ENCODE data around the gene ST7. TPM values are rescaled to one million over a fixed set of nuclear protein-coding genes. Genes with fewer than 3 reads are reported as not detected.

ST7 gene
- polyA plus RNA-seq, 1 donor: 13.2 TPM

DNA sequence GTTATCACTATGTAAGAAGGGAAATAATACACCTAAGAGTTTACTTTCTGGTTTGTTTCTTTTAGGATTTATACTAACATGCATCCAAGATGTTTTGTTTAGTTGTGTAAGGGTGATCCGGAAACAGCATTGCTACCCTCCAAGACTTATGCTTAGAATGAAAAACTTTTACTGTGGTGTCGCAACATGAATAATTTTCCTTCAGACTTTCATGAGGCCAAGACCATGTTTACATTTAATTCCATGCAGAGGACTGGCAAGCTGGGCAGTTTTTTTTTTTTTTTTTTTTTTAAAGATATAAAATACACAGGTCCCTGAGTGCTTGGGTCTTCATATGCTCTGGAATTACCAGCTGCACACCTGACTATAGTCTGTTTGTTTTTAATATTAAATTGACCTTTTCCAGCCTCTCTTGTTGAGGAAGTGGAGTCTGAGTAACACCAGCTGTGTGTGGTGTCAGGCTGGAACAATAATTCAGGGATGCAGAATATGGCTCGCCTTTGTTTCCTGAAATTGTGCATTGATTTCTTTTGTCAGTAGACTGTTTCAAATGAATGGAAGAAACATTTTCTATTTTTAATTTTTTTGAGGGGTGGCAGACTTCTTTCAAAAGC is 81.7 kb downstream of the ST7 start:
- no peak for DNase-seq

DNA sequence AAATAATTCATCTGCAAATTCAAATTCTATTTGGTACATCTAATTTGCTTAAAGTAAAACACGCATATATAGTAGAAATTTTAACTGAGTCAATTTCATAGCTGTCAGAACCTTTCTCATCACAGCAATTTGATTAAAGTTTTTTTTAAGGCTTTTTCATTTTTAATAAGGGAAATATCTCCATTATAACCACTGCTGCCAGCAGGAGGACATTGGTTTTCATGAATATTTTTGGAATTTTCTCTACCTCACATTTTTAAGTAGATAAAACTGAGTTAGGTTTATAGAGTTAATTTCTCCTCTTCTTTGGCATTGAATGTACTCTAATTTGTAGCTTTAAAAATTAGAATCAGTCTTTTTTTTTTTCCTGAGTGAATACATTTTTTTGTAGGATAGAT is 82.2 kb downstream of the ST7 start:
- DNase-seq: no peak

DNA sequence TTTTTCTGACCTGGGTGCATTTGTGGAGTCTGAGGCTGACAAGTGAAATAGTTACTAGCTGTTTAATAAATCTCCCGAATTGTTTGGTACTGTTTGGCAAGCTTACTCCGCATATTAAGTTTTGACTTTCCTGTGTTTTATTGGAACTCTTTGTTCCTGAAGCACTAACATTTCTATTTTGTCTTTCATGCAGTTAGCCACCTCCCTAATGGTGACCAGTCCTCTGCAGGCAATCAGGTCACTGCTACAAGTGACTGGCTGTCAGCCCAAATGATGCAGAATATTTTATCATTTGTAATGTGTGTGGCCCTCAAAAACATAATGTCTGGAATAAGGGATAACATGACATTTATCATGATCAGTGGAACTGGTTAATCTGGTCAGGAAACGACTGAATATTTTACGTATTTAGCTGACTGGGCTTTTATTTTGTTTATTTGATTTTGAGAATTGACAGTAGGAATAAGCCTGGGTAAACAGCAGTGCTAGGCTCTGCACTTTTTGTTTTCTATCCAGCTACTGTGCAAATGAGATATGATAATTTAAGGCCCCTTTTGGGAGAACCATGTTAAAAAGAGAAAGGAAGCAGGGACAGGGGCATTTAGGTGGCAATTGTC is 82.9 kb downstream of the ST7 start:
- DNase-seq: no peak

DNA sequence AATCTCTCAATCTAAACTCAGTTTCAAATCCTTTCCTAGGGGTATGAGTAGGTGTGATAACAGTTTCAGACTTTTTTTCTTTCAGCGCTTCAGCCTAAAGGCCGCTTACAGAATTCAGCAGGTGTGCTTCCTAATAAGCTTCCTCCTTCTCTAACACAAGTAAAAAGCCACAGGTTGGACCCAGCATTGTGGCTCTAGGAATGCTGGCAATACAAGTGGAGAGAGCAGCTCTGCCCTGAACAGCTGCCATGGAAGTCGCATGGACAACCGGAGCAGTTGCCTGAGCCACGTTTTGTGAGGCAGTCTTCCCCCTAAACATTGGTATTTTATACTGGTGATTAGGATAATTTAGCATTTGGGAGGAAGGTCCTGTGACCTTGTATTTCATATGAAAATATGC is 83.5 kb downstream of the ST7 start:
- no peak for DNase-seq

DNA sequence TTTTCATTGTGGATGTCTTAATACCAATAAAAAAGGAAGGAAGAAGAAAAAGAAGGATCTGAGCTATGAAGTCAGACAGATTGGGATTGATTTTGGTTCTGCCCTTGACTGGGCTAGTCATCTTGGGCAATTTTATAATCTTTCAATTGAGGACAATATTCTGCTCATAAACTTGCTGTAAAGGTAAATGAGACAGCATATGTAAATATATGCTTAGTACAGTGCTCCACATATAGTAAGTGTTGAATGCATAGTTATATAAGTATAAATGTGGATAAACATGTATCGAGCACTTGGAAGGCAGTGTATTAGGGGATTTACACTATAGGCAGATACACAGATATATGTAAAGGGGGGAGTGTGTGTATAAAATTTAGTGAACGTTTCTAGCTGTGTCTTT is 85.1 kb downstream of the ST7 start:
- no peak for DNase-seq

DNA sequence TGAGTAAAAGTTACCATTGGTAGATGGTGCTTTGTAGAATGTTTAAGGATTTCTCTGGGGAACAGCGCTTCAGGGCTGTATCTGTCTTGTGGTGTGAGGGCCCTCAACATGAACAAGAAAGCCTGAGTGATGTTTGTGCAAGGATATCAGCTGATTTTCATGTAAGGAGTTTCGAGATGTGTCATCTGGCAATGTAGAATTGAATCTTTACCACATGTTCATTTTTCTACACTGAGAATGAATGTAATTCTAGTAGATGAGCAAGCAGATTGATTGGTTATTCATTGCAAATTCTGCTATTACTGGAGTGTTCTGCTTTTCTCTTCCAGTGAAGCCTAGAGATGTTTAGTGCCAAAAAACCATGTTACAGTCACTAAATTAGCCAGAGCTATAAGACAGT is 87.7 kb downstream of the ST7 start:
- no peak for DNase-seq

DNA sequence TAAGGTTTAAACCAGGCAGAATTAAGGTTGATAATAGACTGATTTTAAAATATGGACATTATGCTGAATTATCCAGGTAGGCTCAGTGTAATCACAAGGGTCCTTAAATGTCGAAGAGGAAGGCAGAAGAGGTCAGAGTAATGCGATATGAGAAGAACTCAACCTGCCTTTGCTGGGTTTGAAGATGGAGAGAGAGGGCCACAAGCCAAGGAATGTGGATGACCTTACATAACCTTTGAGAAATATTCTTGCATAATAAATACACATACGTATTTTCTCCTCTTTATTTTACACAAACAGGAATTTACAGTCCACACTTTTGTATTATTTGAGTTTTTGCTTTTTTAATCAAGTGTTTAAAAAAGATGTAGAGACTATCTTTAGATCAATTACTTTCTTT is 88.5 kb downstream of the ST7 start:
- no peak for DNase-seq

DNA sequence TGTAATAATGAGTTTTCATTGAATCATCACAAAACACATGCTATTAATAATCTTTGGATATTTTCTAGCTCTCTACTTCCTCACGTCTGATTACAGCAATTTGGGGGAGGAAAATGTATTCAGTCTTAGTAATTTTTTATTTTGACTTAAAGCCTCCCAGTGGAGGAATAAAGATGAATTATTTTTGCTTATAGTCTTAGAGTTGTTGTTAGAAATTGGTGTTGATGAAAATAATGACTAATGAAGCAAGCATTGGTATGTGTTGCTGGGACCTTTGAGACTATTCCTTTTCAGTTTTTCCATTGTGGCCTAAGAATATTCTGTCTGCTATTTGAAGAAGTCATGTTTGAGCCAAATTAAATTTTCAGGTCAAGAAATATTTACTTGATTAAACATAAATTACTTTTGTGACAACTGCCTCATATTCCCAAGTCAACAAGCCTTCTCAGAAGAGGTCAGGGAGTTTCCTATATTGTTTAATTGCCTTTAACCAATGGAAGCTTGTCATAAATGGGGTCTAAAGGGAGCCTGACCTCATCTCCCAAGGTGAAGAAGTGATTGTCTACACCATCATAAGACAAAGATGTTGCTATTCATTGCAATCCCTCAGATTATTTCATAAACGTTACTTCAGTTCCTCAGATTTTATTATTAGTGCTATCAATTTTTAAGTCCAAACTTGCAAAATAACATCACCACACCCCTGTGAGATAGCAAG is 90.0 kb downstream of the ST7 start:
- no peak for DNase-seq

DNA sequence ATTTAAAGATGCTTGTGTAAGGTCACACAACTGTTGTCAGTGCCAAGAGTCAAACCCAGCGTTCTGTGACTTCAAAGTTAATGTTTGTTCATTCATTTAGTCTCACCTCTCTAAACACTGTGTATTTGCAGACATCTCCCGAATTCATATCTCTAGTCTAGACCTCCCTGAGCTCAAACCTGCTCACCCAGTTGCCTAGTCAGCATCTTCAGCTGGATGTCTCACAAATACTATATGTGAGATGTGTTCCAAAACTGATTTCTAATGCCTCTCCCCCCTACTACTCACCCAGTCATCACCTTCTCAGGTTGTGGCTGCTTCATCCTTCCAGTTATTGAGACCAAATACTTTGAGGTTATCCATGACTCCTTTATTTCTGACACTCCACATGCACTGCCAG is 91.4 kb downstream of the ST7 start:
- no peak for DNase-seq

DNA sequence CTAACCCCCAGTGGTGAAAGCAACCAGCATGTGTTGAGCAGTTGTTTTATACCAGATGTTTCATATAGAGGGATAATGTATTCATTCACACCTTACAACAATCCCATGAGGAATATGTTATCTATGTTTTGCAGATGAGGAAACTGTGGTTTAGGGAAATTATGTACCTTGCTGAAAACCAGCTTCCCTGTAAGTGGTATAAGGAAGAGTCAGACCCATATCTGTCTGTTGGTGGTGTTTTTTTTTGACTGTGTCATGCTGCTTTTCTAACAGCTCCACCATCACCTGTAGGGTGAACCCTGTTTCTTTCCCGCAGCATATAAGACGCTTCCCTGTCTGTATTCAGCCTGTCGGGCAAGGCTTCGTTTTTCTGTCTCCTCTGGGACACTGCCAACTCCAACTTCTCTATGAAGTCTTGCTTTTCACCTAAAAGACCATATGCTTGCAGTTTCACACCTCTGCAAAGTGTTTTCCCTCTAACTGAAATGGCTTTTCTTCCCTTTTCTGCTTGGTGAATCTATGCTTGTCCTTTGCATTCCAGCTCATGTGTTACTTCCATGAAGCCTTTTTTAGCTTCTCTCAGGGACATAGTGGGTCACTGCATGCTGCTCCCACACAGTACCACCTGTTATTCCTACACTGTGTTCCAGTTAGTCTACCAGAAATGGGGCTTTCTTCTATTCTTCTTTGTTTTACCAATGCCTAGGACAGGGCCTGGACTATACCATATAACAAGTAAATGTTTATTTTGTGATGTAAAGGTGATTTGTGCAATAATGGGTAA is 92.8 kb downstream of the ST7 start:
- DNase-seq: no peak

DNA sequence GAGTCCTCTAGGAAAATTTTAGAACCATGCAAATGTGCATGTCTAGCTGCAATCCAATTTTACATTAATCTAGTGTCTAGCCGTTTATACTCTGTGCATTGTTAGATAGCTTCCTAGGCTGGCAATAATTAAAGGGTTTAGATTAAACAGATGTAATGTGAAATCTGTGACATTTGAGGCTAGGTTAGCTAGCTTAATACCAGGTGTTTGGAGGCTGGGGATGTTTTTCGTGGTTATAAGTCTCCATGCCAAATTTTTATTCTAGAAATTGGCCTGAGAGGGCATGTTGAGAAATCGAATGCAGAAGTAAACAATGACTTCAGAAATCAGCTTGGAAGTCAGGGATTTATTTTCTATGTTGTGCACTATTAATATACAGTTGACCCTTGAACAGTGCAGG is 94.2 kb downstream of the ST7 start:
- no peak for DNase-seq

DNA sequence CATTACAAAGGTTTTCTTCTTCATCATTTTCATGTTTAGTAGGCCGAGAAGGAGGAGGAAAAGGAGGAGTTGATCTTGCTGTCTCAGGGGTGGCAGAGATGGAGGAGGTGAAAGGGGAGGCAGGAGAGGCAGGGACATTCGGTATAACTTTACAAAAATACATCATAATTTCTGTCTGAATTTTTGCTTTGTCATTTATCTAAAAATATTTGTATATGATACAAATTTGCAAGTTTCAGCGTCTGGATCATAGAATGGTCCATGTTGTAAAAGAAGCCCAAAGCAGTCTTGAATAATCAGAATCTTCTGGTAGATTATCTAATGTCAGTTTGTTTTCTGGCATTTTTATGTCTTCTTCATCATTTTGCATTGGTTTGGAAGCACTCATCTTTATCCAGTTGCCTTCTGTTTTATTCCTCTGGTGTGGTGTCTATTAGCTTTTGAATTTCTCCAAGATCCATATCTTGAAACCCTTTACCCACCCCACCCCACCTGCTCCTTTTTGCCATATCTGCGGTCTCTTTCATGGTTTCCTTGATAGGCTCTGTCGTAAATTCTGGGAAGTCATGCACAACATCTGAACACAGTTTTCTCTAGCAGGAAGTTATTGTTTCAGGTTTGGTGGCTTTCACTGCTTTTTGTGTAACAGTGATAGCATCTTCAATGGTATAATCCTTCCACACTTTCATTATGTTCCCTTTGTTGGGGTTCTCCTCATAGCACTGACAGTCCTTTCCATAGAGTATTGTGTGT is 95.0 kb downstream of the ST7 start:
- DNase-seq: no peak

DNA sequence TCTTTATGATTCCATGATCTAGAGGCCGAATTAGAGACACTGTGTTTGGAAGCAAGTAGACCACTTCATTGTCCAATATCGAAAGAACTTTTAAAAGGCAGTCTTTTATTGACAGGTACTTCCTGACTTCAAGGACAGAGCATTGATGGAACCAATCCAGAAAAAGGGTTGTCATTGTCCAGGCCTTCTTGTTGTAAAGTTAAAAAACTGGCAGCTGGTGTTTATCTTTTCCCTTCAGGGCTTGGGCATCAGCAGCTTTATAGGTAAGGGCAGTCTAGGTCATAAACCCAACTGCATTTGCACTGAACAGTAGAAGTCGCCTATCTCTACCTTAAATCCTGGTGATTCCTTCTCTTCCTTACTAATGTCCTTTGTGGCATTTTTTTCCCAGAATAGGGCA is 95.6 kb downstream of the ST7 start:
- DNase-seq: no peak

DNA sequence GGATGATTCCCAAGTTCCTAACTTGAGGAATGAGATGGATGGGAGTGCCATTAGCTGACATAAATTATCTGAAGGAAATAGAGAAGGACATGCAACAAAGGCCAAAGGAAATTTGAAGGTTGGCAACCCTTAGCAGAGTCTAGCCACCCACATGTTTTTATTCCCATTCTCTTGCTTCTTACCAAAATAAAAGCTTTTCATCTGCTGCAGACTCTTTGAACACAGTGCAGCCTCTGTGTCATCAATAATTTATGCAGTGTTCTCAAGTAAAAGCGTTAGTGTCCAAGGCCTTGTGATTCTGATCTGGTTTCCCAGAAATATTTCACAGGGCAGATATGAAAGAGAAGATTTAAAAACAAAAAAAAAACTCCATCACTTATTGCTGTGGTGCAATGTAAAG is 98.5 kb downstream of the ST7 start:
- DNase-seq: no peak

DNA sequence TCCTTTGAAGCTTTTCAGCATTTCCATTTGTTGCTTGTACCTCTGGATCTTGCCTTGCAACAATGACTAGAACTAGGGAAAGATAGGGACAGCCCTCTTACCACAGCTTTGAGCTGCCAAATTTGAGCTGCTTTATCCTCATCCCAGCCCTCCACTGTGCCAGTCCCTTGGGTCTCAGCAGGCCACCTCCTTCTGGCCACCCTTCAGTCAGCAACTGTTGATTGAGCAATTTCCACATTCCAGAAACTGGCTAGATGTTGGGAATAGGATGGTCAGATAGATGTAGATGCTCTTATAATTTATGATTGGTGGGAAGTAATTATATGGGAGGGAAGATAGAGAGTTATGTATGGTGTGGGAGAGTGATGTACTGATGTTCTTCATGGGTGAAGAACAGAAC is 100.1 kb downstream of the ST7 start:
- no peak for DNase-seq

DNA sequence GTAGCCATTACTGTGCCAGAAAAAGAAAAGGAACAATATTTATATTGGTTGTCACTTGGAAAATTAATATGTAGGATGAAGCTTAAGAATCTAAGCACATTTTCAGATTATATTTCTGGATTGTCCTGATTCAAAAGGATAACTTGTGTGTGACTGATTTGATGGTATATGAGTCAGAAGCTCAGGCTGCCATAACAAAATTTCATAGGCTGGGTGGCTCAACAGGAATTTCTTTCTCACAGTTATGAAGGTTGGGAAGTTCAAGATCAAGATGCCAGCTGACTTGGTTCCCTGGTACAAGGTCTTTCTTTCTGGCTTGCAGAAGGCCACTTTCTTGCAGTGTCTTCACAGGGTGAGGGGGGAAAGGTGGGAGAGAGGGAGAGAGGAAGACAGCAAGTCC is 108.5 kb downstream of the ST7 start:
- DNase-seq: no peak

DNA sequence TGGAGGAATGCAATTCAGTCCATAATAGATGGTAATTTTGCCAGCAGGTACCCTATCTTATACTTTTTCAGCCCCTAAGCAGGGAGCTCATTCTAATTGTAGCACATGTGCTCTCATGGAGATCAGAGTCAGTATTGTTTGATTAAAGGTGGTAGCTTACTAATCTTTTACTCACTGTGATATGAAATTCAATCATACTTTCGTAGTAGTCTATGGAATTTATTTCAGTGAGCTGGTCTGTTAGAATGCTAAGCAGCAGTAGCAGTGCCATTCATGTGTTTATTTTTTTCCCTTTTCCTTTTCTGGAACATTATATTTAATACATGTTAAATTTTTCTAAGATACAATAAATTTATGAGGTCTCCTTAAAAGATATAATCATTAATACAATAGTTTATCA is 109.0 kb downstream of the ST7 start:
- no peak for DNase-seq

DNA sequence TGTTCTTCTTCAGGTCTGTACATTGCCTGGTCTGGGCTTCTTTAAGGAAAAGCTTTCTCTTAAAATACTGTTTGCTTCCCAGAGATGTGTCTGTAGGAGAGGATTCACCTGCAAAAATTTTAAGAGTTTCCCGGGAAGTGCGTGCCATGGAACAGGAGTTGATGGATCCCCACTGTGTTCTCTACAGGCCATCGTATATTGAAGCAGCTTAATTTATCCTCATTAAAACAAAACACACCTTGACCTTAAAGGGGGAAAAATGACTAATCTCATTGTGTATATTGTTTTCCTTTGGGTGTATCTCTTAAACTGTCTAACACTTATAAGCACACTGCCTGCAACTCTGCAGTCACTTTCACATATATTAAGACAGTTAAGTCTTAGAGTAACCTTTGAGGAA is 111.4 kb downstream of the ST7 start:
- no peak for DNase-seq

DNA sequence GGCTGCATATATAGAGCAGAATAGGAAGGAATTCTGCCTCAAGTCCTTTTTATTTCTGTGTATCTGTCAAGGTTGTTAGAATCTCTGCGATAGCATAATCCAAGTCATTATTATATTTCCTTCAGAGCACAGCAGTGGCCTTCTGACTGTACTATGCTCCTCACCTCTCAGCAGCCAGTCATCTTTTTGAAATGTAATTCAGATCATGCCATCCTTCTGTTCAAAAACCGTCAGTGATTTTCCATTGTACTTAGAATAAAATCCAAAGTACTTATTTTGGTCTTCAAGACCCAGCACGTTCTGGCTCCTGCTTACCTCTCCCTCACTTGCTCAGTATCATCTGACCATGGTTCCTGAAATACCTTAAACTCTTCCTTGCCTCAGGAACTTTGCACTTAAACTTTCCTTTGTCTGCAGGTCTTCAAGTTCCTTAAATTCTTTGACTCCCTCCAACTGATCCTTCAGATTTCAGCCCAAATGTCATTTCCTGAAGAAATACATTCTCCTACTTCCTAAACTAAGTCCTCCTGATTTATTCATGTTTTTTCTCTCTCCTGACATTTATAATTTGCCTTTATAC is 112.4 kb downstream of the ST7 start:
- DNase-seq: no peak

DNA sequence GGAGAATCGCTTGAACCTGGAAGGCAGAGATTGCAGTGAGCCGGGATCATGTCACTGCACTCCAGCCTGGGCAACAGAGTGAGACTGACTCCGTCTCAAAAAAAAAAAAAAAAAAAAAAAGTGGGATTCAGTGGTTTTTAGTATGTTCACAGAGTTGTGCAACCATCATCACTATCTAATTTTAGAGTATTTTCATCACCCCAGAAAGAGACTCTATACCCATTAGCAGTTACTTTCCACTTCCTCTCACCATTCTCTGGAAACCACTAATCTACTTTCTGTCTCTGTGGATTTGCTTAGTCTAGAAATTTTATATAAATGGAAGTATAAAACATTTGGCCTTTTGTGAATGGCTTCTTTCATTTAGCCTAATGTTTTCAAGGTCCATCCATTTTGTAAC is 113.4 kb downstream of the ST7 start:
- no peak for DNase-seq

DNA sequence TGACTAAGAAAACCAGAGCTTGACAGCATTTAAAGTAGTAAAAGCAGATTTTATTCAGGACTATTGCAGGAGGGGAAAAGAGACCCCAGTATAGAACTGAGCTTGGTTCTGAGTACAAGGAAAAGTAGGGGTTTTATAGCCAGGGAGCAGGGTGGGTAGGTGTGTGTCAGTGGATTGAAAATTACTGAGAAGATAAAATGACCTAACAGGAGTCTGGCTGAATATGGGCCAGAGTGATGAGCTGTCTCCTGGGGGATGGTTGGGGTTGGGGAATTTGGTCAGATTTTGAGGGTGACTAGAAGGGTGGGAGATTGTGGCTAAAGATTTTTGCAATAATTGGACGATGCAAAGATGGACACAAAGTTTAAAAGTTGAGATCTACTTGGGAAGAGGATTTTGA is 114.0 kb downstream of the ST7 start:
- DNase-seq: no peak

DNA sequence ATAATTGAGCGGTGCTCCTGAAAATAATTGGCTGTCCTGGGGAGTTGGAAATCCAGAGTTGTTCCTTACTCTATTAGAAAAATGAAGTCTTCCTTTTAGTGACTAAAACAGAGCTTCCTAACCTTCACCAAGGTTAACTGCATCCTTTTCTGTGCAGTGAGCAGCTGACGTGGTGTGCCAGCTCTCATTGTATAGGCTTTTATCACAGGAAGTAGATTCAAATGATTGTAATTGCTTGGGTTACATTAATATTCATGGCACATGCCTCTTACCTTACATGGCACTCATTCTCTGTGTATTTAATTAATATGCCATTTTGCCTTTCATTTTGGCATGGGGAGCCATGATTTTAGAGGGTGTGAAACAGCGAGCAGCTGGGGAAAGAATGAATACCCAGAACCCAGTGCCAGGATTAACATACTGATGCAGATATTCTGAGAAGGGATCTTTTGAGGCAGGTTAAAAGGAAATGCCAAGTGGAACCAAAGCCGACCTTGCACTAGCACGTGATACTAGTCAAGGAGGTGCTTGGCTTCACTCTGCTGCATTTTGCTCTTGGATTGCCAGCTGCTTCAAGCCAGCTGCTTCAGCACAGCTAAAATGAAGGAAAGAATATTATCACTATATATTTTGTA is 115.3 kb downstream of the ST7 start:
- peak; percentile 27 for DNase-seq

All from hindlimb muscle (tissue), 1 donor.